CD4-positive, alpha-beta T cell treated with Interleukin-10 for 1 hour (primary cell): Measurements from ENCODE around the gene RFX4.

Experiments used
- DNase-seq: peaks from one replicate; pipeline ENCODE4 v3.0.0-alpha.2; 2020

Gene RFX4

DNA sequence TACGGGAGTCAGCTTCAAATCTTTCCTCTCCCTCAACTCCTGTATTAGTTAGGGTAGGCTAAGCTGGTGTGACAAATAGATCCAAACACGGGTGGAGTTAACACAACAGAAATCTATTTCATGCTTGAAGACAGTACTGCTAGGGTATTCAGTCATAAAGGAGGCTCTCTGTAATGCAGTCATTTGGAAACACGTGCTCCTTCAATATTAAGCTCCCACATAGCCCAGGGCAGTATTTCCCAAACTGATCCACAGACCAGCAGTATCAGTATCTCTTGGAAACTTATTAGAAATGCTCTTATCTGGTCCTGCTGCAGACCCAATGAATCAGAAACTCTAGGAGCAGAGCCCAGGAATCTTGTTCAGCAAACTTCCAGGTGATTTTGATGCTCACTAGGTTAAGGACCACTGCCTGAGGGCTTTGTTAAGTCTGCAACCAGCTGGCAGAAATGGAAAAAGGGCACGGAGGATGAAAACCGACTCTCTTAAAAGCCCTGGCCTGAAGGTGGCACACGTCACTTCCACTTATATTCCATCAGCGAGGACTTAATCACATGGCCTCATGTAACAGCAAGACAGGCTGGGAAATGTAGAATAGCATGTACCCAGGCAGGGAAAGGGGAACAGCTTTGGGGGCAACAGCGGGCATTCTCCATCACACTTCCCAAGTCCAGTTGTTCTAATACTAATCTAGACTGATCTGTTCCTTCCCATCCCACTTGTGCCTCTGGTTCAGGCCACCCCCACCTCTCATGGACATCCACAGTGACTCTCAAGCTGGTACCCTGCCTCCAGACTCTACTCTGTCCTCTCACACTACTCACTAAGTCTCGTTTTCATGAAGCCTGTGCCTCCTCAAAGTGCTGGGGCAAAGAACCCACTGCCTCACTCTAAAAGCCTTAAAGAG, 153.5 kb downstream of the RFX4 start:
- DNase-seq: peak; percentile 51

DNA sequence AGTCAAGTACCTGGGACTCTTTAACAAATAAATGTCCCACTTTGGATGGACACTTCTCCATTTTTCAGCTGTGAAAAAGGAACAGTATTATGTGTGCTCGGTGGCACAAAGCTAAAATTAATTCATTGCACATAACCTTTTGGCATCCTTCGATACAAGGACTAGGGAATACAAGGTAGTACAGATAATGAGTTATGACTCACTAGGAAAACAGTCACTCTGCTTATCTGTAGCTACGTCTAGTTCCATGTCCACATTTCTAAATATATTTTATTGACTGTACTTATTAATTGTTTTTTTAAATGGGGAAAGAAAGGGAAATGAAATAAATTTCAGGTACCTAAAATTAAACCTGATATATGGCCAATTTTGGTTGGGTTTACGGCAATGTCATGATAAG, 156.5 kb downstream of the RFX4 start:
- no peak for DNase-seq

DNA sequence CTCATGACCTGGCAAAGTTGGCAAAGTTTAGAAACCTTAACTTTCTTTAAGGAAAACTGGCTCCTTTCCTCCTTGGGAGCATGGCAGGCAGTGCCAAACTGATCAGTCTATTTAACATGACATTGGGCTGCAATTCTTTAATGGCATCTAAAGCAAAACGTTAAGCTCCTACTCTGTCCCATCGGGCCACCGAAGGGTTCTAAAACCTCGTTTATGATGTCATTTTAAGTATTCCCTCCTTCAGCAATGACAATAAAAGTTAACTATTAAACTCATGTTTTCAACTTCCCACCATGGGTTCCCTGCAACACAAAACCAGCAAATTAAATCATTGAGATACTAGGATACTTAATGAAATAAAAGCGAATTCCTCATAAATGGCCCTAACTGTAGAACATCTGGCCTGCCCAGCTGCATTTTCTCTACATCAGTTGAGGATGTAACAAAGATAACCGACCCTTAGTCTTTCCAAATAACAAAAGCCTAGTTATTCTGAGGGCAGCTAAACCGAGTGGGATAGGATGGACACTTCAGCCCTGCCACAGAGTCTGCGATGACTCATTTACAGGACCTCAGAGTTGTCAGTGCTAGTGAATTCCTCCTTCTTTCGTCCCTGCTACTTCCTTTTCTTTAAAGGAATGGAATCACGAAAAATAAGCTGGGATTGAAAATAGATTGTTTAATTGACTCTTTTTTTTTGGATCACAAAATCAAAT, 157.2 kb downstream of the RFX4 start:
- DNase-seq: no peak

DNA sequence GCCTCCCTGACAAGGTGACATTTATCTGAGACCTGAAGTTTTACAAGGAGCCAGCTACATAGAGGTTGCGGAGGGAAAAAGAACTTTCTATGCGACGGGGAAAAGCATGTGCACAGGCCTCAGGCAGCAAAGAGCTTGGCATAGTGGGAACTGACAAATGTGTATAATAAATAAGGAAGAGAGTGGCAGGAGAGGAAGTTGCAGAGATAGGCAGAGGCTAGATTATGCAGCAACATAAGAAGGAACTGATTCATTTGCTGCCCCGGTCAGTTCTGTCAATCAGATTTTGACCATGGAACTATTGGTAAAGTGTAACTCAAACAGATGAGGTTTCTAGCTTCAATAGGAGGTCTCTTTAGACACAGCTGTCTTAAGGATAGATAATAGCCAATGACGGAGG, 158.0 kb downstream of the RFX4 start:
- no peak for DNase-seq

DNA sequence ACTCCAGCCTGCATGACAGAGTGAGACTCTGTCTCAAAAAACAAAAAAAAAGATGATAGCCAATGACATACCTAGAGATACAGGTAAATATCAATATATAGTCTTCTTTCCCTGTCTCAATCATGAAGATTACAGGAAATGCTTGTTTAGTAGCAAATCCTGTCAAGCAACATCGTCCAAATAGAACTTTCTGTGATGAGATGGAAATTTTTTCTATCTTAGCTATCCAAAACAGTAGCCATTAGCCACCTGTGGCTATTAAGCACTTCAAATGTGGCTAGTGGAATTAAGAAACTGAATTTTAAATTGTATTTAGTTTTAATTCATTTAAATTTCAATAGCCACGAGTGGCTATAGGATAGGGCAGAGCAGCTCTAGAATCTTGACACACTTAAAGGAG, 158.4 kb downstream of the RFX4 start:
- no peak for DNase-seq

DNA sequence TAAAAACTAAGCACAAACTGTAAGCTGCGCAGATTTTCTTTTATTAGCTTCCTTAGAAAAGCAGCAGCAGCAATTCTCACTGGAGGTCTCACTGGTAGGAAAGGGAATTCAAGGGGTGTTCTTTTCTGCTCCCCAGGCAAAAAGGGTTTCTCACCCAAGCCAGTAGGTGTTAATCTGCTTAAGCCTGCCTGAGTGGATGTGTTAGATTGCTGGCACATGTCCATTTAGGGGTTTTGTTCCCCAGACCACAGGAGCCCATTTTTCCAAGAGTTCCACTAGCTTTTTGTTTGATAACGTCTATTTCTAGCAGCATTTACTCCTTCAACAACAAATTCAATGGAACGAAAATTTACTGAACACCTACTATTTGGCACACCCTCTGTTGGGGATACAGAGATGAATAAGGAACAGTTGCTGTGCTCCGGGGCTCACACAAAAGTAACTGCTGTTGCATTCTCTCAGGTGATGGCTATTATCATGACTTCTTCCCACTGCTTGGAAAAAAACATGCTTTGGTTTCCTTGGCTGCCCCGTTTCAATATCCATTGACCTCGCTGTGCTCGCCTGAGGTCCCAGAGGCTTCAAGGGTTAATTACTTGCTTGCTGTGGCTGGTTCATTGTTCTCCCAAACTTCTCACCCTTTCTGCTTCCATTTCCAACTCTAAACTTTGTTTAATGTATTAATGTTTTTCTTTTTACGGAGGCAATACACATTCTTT, 160.6 kb downstream of the RFX4 start:
- no peak for DNase-seq

DNA sequence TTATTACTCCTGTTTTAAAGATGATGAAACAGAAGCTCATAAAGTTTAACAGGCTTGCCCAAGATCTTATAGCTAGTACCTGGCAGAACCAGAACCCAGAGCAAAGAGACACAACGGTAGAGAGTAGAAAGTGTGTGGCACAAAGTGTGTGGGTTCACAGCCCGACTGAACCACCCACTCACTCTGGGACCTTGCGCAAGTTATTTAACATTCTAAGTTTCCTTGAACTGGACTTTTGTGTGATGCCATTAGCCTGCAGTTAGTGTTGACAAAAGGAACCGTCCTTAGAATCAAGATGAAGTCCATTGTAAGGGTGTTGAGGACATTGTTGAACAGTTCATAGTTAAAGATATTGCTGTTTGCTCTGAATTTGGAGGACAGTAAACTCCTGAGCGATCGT, 161.8 kb downstream of the RFX4 start:
- DNase-seq: no peak

DNA sequence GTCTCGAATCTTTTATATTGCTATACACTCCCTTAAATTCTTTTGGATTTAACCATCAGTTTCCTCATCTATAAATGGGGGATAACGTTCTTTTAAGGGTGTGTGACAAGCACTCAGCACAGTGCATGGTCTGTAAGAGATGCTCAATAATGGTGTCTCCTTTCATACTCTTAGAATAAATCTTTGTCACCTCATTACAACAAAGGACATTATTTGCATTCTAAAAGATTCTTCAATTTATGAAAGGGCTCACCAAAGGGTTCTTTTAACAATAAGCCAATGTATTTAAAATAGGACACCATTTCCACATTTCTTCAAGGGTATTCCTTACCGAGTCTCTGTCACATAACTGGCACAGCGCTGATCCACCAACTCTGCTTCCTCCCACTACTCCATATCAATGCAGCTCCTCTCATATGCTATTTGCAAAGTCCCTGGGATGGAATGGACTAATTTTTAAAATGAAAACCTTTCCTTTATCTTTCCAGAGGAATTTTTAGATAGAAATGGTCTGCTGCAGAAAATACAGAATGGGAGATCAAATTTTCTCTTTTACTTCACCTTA, 162.5 kb downstream of the RFX4 start:
- no peak for DNase-seq

DNA sequence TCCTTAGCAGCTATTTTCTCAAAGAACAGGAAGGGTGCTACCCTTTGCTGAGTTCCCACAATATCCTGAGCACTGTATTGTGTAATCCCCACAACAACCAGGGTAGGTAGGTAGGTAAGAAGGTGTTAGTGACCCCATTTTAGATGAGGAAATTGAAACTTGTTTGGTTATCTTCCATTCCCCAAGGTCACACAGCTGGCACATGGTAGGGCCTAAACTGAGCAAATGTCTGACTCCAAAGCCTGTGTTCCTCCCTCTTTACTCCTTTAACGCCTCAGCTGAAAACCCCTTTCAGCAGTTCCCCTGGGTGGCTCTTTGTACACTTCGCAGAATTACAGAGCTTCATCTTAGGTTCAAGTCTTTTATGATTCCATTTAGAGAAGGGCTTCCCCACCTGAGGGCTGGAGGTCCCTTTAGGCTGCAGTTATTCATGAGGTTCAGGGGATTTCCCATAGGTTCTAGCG, 165.2 kb downstream of the RFX4 start:
- peak; percentile 81 for DNase-seq

DNA sequence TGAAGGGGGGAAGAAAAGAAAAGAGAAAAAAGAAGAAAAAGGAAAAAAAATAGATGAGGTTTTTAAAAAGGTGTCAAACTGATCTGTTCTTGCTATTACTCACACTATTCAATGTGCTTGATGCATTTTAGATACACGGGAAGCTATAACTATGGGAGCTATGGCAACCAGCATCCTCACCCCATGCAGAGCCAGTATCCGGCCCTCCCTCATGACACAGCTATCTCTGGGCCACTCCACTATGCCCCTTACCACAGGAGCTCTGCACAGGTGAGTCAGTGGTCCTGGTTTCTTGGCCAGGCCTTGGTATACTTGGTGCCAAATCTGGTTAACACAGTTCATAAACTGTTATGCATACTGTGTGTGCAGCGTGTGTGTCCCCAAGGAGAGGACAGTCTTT, 167.7 kb downstream of the RFX4 start:
- DNase-seq: peak; percentile 26

DNA sequence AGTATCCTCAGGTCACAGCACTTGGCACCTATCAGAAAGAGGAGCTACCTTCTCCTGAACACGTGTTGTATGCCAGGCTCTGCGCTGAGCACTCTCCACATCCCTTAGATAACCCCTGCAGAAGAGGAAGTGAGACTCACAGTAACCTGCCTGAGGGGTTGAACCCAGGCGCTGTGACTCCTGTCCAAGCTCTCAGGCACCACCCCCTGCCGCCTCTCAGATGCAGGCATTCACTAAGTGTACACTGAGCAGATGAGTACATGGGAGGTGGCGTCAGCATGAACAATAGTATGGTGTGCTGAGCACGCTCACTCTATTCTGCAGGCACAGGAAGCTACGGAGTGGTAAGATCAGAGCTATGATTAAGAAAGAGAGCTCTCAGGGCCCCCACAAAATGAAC, 170.7 kb downstream of the RFX4 start:
- peak; percentile 56 for DNase-seq

DNA sequence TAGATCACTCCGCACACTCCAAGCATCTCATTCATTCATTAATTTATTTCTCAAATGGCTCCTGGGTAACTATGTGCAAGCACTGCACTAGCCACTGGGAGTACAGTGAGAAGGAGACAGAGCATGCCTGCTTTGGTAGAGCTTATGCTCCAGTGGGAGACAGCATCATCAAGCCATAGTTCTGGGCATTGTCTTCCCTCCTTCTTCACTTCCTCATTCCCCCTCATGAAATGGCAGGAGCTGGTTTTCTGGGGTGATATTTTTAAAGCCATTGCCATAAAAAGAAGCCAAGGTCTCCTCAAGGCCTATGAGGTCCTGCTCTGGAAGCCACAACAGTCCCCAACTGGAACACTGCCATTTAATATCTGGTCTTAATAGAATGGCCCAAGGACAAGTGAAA, 171.5 kb downstream of the RFX4 start:
- DNase-seq: no peak

DNA sequence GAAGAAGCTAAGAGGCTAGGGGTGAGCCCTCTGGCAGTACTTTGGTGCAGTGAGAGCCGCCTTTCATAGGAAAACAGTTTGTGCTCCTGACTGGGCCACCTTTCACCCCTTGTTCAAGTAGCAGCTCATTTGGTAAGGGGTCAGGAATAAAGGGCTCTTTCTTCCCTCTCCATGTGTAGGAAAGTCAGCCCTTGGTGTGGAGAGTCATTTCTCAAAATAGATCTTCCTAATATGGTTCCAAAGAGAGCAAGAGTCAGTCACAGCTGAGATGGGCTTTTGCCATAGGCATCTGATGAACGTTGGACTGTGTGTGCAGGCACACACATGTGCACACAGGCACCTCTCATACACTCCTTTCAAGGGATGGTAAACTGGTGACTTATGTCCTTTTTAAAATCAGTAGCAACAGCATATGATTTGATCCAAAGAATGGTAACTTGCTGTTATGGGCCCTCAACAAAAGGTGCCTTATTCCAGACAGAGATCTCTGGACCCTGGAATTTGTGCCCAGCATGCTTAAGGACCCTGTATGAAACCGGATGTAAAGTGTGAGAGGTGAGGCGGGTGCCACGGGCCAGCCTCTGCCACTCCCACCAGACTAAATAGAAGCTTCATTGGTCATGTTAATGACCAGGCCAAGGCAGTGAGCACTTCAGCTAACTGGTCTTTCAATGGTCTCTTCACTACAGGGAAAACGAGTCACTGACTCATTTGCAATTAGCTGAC, 175.0 kb downstream of the RFX4 start:
- no peak for DNase-seq

DNA sequence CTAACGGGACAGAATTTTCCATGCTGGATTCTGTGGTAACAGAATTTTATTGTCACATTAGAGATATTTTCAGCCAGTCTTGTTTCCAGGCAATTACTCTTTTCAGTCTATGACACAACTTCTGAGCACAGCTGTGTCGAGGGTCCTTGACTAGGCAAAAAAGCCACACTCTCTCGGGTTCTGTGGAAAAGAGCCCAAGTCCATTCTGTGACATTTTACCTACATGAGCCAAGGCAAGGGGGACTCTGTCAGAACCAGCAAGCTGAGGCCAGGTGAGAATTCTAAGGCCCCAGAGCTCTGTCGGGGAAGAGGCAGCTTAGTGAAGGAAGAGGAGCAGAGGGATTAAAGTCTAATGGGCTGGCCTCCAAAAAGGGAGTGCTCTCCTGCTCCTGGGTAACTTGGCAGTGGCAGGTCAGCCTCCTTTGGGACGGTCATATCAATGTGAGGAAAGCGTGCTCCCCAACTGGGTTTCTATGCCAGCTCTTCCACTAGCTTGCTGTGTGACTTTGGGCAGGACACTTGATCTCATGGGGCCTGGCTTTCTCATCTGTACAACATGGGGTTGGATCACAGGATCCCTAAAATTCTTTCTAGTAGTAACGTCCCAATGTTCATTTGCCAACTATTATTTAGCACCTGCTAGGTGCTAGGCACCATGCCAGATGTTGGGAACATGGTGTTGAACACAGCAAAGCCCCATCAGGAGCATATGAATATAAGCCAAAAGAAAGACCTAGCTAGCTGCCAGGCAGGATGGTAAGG, 175.7 kb downstream of the RFX4 start:
- DNase-seq: no peak

DNA sequence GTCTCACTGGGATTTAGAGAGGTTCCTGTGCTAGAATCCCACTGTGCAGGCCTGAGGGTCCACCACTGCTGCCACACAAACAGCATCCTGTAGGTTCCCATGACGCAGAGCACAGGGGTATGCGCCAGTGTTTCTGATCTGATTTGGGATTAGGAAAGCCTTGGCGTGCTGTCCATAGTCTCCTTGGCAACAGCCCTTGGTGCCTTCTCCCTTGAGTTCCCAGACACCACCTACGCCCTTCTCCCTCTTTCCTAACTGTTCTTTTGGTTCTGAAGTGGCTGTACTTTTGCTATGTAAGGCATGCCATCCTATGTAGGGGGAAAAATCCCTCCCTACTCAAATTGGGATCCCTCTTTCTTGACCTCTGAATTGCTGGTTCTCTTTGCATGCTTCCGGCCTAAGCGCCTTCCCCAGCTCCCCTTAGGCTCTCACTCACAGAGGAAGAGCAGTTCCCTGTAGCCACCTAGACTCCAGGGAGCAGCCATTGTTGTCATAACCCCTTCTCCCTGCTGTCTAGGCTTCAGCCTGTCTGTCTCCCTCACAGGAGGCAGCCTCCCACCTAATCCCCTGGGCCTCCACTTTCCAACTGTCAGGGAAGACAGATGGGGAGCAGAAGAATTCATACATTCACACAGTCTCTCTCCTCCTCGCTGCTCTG, 176.9 kb downstream of the RFX4 start:
- no peak for DNase-seq

DNA sequence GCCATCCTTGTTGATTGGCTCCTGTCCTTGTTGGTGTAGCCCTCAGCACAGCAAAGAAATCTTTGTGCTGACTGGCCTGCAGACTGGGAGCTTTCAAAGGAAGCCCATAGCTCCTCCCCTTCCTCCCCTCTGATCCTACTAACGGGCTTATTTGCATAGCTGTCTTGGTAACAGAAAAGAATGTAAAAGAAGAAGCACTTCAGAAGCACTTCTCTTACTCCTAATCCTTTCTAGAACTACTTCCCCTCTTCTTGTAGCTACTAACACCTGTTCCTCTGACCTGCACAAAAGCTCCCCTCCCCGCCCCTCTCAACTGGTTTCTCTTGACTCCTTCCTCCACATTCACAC, 177.4 kb downstream of the RFX4 start:
- peak; percentile 61 for DNase-seq

DNA sequence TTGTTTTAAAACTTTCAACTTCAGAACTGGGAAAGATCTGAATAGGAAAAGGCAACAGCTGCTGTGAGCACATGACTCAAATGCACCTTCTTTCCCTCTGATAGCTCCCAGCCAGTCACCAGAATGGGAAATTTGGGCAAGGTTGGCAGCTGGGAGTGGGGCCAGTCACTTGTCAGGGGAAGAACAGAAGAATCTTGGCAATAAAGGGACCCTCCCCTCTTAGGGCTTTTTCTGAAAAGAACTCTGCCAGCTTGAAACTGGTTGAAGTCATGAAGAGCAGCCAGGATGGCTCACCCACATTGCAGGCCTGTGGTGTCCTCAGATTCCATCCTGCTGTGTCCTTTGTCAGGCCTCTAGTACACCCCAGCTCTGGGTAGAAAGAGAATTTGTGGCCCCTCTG, 181.4 kb downstream of the RFX4 start:
- no peak for DNase-seq

DNA sequence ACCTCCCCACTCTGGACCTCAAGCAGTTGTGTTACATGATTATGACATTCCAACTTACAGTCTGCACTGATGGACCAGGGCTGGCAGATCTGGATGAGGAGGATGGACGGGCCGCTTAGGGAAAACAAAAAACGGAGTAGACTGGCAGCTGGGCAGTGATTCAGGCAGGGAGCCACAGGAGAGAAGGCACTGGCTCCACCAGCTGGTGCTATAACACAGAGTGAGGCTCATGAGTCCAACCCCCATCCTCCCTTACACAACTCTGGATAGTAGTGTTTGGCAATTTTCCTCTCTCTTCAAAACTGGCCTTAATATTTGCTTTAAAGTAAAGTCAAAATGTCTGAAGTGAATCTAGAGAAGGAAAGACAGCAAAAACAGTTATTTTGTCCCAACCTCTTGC, 181.9 kb downstream of the RFX4 start:
- no peak for DNase-seq

DNA sequence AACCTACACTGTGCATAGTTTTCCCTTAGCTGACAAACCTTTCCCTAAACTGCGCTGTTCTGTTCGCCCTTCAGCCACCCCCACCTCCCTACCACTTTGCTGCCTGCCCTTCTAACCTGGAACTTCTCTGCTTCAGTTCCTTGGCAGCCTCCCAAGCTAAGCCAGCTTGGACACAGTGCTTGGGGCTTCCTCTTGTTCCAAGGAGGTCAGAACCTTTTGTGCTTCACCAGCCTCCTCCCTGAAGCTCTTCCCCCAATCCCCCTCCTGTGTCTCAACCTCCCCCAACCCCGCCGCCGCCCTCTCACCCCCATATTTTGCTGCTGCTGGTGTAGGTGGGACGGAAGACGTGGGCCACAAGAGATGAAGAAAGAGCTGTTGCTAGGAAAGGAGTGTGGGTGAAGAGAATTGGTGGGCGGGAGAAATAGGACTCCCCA, 183.6 kb downstream of the RFX4 start:
- no peak for DNase-seq

DNA sequence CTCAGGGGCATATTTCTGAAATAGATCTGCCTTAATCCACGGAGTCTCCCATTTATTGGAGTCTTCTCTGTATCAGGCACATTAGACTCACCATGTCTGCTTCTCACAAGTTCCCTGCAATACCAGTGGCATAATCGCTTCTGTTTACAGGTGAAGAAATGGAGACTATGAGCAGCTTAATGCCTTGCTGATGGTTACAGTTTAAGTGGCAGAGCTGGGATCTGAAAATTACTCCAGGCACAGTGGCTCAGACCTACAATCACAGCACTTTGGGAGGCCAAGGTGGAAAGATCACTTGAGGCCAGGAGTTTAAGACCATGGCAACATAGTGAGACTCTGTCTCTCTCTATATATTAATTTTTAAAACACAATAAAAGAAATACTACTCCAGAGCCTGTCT, 184.4 kb downstream of the RFX4 start:
- DNase-seq: no peak
